GM12878 (cell line): Measurements from ENCODE around the gene PITPNM3. TPM values are rescaled to one million over a fixed set of nuclear protein-coding genes. Genes with fewer than 3 reads are reported as not detected.

Source experiments
- ATAC-seq: fragments of 200-7000 bp; cut with Tn5 transposase; 3 replicates; pipeline ENCODE4 v1.9.1; 2020; ENCODE audit warnings: mild to moderate bottlenecking, moderate library complexity
- BruUV-seq: library from RNA; stranded (reverse); fragments of 400-500 nt; replicated peaks from 2 replicates; lab custom pipeline; 2021; lab: Mats Ljungman, UMichigan
- CTCF ChIA-PET: fragments of 300-600 bp; sonication (Branson Sonifier 250); formaldehyde crosslinking; extraction: SDS; loops from one replicate; lab custom pipeline; 2021; ENCODE audit warnings: inconsistent platforms; lab: Yijun Ruan, JAX
- POLR2A ChIA-PET: fragments of 350-600 bp; formaldehyde crosslinking; extraction: SDS; loops from one replicate; lab custom pipeline; 2021; ENCODE audit warnings: inconsistent platforms; lab: Charles Lee
- RAD21 ChIA-PET: fragments of 300-600 bp; sonication (Branson Sonifier 250); formaldehyde crosslinking; loops from one replicate; lab custom pipeline; 2023; ENCODE audit warnings: antibody characterized with exemption; ENCODE audit not compliant: unreplicated experiment; lab: Charles Lee
- SMC1A ChIA-PET: fragments of 300-600 bp; sonication (Branson Sonifier 250); formaldehyde crosslinking; loops from one replicate; lab custom pipeline; 2023; ENCODE audit not compliant: unreplicated experiment, uncharacterized antibody; lab: Charles Lee
- DNase-seq: peaks from one replicate; pipeline ENCODE4 v3.0.0-alpha.2; 2011; ENCODE audit warnings: low read depth, low spot score
- FAIRE-seq: peaks from 3 replicates; lab custom pipeline; 2011; peaks lifted over from hg19 to GRCh38; lab: Jason Lieb, UNC
- H2AFZ ChIP-seq: 2 replicates; pipeline ENCODE4 v1.6.0; 2011; ENCODE audit warnings: low read depth, low read length, control low read depth; ENCODE audit not compliant: control insufficient read depth
- H3K27ac ChIP-seq: 2 replicates; pipeline ENCODE4 v1.5.1; 2011; ENCODE audit warnings: control low read depth; ENCODE audit not compliant: control insufficient read depth, insufficient read depth
- H3K27me3 ChIP-seq, 2 experiments: replicated peaks in 1 of 2; 2 replicates each; pipeline versions ENCODE4 v1.6.0 to v1.6.1; 2011; ENCODE audit warnings: low read length in 1 of 2; ENCODE audit not compliant: control insufficient read depth in 2 of 2, insufficient read depth in 2 of 2
- H3K36me3 ChIP-seq, 2 experiments: 2 replicates each; pipeline ENCODE4 v1.5.1; 2011; ENCODE audit warnings: low read length in 1 of 2; ENCODE audit not compliant: control insufficient read depth in 2 of 2, insufficient read depth in 2 of 2
- H3K4me1 ChIP-seq: 2 replicates; pipeline ENCODE4 v1.6.1; 2011; ENCODE audit warnings: mild to moderate bottlenecking, low read length, moderate library complexity, mixed read lengths; ENCODE audit not compliant: control insufficient read depth, insufficient read depth
- H3K4me2 ChIP-seq: 2 replicates; pipeline ENCODE4 v1.6.0; 2011; ENCODE audit warnings: control low read depth; ENCODE audit not compliant: control insufficient read depth, insufficient read depth
- H3K4me3 ChIP-seq: fragments of 200-600 bp; sonication (generic); 2 replicates; pipeline ENCODE4 v1.5.1; 2016
- H3K79me2 ChIP-seq: 2 replicates; pipeline ENCODE4 v1.6.0; 2011; ENCODE audit warnings: low read length; ENCODE audit not compliant: control insufficient read depth, insufficient read depth
- H3K9ac ChIP-seq: 2 replicates; pipeline ENCODE4 v1.8.0; 2011; ENCODE audit warnings: low read length, control low read depth, mixed read lengths; ENCODE audit not compliant: control insufficient read depth, insufficient read depth
- H3K9me3 ChIP-seq: replicated peaks from 3 replicates; pipeline ENCODE4 v1.5.1; 2011; ENCODE audit warnings: mild to moderate bottlenecking, low read length; ENCODE audit not compliant: control insufficient read depth, insufficient read depth
- H4K20me1 ChIP-seq: 2 replicates; pipeline ENCODE4 v1.6.0; 2011; ENCODE audit not compliant: control insufficient read depth, insufficient read depth
- ATF7 ChIP-seq: fragments of 450-650 bp; IDR thresholded peaks from 2 replicates; pipeline ENCODE4 v1.6.1; 2016; ENCODE audit warnings: low read depth, mild to moderate bottlenecking
- EZH2 ChIP-seq: IDR thresholded peaks from 2 replicates; pipeline ENCODE4 v1.6.1; 2012; ENCODE audit warnings: low read depth, mild to moderate bottlenecking, control low read depth, inconsistent platforms, low read length, borderline replicate concordance; ENCODE audit not compliant: control insufficient read depth
- FOXM1 ChIP-seq: IDR thresholded peaks from 2 replicates; pipeline ENCODE4 v1.6.1; 2012; ENCODE audit warnings: low read depth, mild to moderate bottlenecking, inconsistent platforms, low read length, moderate library complexity
- HCFC1 ChIP-seq: fragments of 150-350 bp; IDR thresholded peaks from 2 replicates; pipeline ENCODE4 v1.6.1; 2014; ENCODE audit warnings: low read length
- KDM1A ChIP-seq: fragments of 200-600 bp; sonication (generic); IDR thresholded peaks from 2 replicates; pipeline ENCODE4 v1.6.1; 2016; ENCODE audit warnings: borderline replicate concordance
- MTA2 ChIP-seq: fragments of 450-650 bp; IDR thresholded peaks from 2 replicates; pipeline ENCODE4 v1.6.1; 2016; ENCODE audit warnings: low read depth, mild to moderate bottlenecking, moderate library complexity
- MYC ChIP-seq: IDR thresholded peaks from 2 replicates; pipeline ENCODE4 v1.6.1; 2011; ENCODE audit warnings: mild to moderate bottlenecking, low read length, moderate library complexity, inconsistent platforms; ENCODE audit not compliant: insufficient read depth, insufficient replicate concordance, insufficient read length, severe bottlenecking
- NR2C2 ChIP-seq: IDR thresholded peaks from 2 replicates; pipeline ENCODE4 v1.6.1; 2011; ENCODE audit warnings: borderline replicate concordance, low read depth; ENCODE audit not compliant: control insufficient read depth, insufficient read length
- NRF1 ChIP-seq: conservative IDR thresholded peaks from 2 replicates; pipeline ENCODE4 v1.6.1; 2011; ENCODE audit warnings: mild to moderate bottlenecking, low read depth, low read length, improper control_type of control experiment
- WGBS: methylation state at CpG from one replicate; pipeline ENCODE4 v1.1.6; 2016; ENCODE audit warnings: low lambda C conversion rate; ENCODE audit not compliant: insufficient replicate concordance, insufficient coverage; ENCODE audit errors: missing lambda C conversion rate; 5-methylcytosine and 5-hydroxymethylcytosine counted together
- in situ Hi-C: fragments of 300-500 bp; cut with MboI; formaldehyde crosslinking; loops from 9 replicates; pipeline ENCODE4 v1.14.3; 2018; ENCODE audit warnings: mixed read lengths
- intact Hi-C: fragments of 100-400 bp; cut with micrococcal nuclease; formaldehyde crosslinking; loops from one replicate; pipeline ENCODE4 v1.14.2; 2022; ENCODE audit not compliant: unreplicated experiment
- polyA plus RNA-seq, 11 experiments: library from polyadenylated mRNA; depleted of rRNA in 4 of 11; unstranded in 6 of 11; stranded (reverse) in 5 of 11; fragments of >200 nt; fragmentation: Nextera tagmentation in 4 of 11; fragmentation: Illumina TruSeq in 1 of 11; extraction: Ambion mirVana in 4 of 11; extraction: Trizol in 1 of 11; gene quantifications; 1 replicate in 1 of 11; 2 replicates in 10 of 11; pipeline versions ENCODE4 v1.2.1 to v1.2.3, GENCODE V29; 2011 to 2016; ENCODE audit warnings: inconsistent platforms in 2 of 11, missing spikeins in 2 of 11, low read depth in 1 of 11
- total RNA-seq, 4 experiments: library from RNA; depleted of rRNA in 3 of 4; stranded (reverse); fragments of >200 nt in 3 of 4; fragmentation: Illumina TruSeq in 1 of 4; extraction: Trizol in 1 of 4; gene quantifications; 2 replicates each; pipeline versions ENCODE4 v1.2.1 to v1.2.3, GENCODE V29; 2013 to 2021
- TF ChIP-seq, protein P1 (sequence below): fragments of 450-650 bp; IDR thresholded peaks from 2 replicates; pipeline ENCODE4 v1.6.1; 2017; ENCODE audit warnings: mild to moderate bottlenecking, moderate library complexity
- TF ChIP-seq, protein P2 (sequence below): fragments of 450-650 bp; IDR thresholded peaks from 2 replicates; pipeline ENCODE4 v1.6.1; 2017; ENCODE audit warnings: mild to moderate bottlenecking, moderate library complexity
- TF ChIP-seq, protein P3 (sequence below): fragments of 450-650 bp; IDR thresholded peaks from 2 replicates; pipeline ENCODE4 v1.6.1; 2018; ENCODE audit warnings: borderline replicate concordance, mild to moderate bottlenecking; ENCODE audit not compliant: partially characterized antibody
- TF ChIP-seq, protein P4 (sequence below): IDR thresholded peaks from 2 replicates; pipeline ENCODE4 v1.6.1; 2011; ENCODE audit warnings: low read depth, low read length, improper control_type of control experiment, borderline replicate concordance

PITPNM3 gene
- total and polyA plus RNA-seq, 10 of the 15 experiments (the other 5 are each of a cell fraction or from before 2014, with no cell fraction given) = 0.02 to 0.49 (median 0.19) TPM; not detected in 1

DNA sequence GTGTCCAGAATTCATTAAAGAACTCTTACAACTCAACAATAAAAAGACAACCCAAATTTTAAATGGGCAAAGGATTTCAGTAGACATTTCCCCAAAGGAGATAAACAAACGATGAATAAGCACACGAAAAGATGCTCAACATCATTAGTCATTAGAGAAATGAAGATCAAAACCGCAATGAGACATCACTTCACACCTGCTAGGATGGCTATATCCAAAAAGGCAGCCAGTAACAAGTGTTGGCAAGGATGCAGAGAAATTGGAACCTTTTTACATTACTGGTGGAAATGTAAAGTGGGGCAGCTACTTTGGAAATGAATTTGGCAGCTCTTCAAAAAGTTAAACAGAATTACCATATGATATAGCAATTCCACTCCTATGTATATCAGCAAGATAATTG lies 42.0 kb downstream of the PITPNM3 start:
- ChIA-PET RAD21 (no interaction called here), SMC1A (no interaction called here), CTCF (no interaction called here), POLR2A (no interaction called here)
- DNase-seq = no peak
- in situ Hi-C loops (no loop called here), intact Hi-C loops (no loop called here)
- no peak overlapping the region for H3K4me3 ChIP-seq
- WGBS = 12% methylated on average over 3 of the region's 3 CpGs
- H4K20me1 ChIP-seq = no peaks in the 10 kb centered on the region
- no peak for FAIRE-seq
- no peak overlapping the region for H3K27ac ChIP-seq
- H3K79me2 ChIP-seq = no peaks in the 10 kb centered on the region
- no peak overlapping the region for H3K9ac ChIP-seq
- H3K4me2 ChIP-seq = no peak overlapping the region
- H2AFZ ChIP-seq = no peak overlapping the region
- BruUV-seq = no TSS peak
- H3K36me3 ChIP-seq = no peaks in the 10 kb centered on the region
- H3K4me1 ChIP-seq = no peaks in the 10 kb centered on the region
- no peaks in the 10 kb centered on the region for H3K9me3 ChIP-seq
- ATAC-seq = no peak
- H3K27me3 ChIP-seq = no peaks in the 10 kb centered on the region
- TF ChIP-seq, protein P1, sequence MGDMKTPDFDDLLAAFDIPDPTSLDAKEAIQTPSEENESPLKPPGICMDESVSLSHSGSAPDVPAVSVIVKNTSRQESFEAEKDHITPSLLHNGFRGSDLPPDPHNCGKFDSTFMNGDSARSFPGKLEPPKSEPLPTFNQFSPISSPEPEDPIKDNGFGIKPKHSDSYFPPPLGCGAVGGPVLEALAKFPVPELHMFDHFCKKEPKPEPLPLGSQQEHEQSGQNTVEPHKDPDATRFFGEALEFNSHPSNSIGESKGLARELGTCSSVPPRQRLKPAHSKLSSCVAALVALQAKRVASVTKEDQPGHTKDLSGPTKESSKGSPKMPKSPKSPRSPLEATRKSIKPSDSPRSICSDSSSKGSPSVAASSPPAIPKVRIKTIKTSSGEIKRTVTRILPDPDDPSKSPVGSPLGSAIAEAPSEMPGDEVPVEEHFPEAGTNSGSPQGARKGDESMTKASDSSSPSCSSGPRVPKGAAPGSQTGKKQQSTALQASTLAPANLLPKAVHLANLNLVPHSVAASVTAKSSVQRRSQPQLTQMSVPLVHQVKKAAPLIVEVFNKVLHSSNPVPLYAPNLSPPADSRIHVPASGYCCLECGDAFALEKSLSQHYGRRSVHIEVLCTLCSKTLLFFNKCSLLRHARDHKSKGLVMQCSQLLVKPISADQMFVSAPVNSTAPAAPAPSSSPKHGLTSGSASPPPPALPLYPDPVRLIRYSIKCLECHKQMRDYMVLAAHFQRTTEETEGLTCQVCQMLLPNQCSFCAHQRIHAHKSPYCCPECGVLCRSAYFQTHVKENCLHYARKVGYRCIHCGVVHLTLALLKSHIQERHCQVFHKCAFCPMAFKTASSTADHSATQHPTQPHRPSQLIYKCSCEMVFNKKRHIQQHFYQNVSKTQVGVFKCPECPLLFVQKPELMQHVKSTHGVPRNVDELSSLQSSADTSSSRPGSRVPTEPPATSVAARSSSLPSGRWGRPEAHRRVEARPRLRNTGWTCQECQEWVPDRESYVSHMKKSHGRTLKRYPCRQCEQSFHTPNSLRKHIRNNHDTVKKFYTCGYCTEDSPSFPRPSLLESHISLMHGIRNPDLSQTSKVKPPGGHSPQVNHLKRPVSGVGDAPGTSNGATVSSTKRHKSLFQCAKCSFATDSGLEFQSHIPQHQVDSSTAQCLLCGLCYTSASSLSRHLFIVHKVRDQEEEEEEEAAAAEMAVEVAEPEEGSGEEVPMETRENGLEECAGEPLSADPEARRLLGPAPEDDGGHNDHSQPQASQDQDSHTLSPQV = no peak
- TF ChIP-seq NRF1 = no peak
- TF ChIP-seq, protein P2, sequence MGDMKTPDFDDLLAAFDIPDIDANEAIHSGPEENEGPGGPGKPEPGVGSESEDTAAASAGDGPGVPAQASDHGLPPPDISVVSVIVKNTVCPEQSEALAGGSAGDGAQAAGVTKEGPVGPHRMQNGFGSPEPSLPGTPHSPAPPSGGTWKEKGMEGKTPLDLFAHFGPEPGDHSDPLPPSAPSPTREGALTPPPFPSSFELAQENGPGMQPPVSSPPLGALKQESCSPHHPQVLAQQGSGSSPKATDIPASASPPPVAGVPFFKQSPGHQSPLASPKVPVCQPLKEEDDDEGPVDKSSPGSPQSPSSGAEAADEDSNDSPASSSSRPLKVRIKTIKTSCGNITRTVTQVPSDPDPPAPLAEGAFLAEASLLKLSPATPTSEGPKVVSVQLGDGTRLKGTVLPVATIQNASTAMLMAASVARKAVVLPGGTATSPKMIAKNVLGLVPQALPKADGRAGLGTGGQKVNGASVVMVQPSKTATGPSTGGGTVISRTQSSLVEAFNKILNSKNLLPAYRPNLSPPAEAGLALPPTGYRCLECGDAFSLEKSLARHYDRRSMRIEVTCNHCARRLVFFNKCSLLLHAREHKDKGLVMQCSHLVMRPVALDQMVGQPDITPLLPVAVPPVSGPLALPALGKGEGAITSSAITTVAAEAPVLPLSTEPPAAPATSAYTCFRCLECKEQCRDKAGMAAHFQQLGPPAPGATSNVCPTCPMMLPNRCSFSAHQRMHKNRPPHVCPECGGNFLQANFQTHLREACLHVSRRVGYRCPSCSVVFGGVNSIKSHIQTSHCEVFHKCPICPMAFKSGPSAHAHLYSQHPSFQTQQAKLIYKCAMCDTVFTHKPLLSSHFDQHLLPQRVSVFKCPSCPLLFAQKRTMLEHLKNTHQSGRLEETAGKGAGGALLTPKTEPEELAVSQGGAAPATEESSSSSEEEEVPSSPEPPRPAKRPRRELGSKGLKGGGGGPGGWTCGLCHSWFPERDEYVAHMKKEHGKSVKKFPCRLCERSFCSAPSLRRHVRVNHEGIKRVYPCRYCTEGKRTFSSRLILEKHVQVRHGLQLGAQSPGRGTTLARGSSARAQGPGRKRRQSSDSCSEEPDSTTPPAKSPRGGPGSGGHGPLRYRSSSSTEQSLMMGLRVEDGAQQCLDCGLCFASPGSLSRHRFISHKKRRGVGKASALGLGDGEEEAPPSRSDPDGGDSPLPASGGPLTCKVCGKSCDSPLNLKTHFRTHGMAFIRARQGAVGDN = no peak
- no peak for TF ChIP-seq FOXM1
- no peak for TF ChIP-seq ATF7
- no peak for TF ChIP-seq EZH2
- TF ChIP-seq, protein P3, sequence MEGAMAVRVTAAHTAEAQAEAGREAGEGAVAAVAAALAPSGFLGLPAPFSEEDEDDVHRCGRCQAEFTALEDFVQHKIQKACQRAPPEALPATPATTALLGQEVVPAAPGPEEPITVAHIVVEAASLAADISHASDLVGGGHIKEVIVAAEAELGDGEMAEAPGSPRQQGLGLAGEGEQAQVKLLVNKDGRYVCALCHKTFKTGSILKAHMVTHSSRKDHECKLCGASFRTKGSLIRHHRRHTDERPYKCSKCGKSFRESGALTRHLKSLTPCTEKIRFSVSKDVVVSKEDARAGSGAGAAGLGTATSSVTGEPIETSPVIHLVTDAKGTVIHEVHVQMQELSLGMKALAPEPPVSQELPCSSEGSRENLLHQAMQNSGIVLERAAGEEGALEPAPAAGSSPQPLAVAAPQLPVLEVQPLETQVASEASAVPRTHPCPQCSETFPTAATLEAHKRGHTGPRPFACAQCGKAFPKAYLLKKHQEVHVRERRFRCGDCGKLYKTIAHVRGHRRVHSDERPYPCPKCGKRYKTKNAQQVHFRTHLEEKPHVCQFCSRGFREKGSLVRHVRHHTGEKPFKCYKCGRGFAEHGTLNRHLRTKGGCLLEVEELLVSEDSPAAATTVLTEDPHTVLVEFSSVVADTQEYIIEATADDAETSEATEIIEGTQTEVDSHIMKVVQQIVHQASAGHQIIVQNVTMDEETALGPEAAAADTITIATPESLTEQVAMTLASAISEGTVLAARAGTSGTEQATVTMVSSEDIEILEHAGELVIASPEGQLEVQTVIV = no peak
- no peak for TF ChIP-seq MTA2
- TF ChIP-seq, protein P4, sequence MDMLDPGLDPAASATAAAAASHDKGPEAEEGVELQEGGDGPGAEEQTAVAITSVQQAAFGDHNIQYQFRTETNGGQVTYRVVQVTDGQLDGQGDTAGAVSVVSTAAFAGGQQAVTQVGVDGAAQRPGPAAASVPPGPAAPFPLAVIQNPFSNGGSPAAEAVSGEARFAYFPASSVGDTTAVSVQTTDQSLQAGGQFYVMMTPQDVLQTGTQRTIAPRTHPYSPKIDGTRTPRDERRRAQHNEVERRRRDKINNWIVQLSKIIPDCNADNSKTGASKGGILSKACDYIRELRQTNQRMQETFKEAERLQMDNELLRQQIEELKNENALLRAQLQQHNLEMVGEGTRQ = no peak
- TF ChIP-seq HCFC1 = no peak
- no peak for TF ChIP-seq NR2C2
- TF ChIP-seq MYC = no peak
- TF ChIP-seq KDM1A = no peak
